Vagina (tissue), 2 donors: ENCODE measurements around the gene EMD.

Experiments used
- POLR2A ChIP-seq, 2 donors: fragments of 450-650 bp; IDR thresholded peaks; one replicate each; pipeline ENCODE4 v1.6.1; 2017; ENCODE audit warnings: antibody characterized with exemption in 2 of 2, mild to moderate bottlenecking in 2 of 2, moderate library complexity in 2 of 2
- POLR2AphosphoS5 ChIP-seq, 2 donors: sonication (generic); formaldehyde crosslinking; IDR thresholded peaks; one replicate each; pipeline ENCODE4 v1.9.0; 2017; ENCODE audit warnings: antibody characterized with exemption in 2 of 2, mild to moderate bottlenecking in 2 of 2, low read depth in 1 of 2; ENCODE audit not compliant: insufficient read depth in 1 of 2
- TF ChIP-seq, protein P1 (sequence below), 3 experiments: fragments of 450-650 bp in 2 of 3; fragments of 200-600 bp in 1 of 3; sonication (generic) in 1 of 3; IDR thresholded peaks; one replicate each; pipeline ENCODE4 v1.5.1; 2017 to 2019; ENCODE audit warnings: antibody characterized with exemption in 3 of 3, mild to moderate bottlenecking in 2 of 3, moderate library complexity in 2 of 3

DNA sequence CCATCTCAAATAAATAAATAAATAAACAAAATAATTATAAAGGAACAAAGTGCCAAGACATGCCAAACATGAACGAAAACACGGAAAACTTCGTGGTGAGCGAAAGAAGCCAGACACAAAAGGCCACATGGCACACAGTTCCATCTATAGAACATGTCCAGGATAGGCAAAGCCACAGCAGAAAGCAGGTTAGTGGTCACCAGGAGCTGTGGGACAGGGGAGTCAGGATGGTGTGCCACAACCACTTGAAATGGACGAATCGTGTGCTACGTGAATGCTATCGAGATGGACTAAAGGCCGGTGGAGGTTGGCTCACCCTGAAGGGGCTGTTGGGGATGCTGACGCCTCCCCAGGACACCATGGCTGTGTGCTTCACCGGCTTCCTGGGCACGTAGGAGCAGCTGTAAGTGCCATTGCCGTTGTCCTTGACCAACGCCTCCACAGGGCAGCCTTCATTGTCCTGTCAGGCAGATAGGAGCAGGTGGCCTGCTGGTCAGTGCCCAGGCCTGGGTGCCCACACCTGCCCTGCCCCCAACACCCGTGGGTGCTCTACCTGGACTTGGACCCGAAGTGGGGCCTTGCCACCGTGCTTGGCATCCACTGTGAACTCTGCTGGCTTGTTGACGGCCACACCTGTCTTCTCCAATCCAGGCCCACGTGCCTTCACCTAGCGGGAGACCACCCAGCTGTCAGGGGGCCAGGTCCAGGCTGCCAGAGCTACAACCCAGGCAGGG is 15.2 kb upstream of the EMD start:
- TF ChIP-seq, protein P1, sequence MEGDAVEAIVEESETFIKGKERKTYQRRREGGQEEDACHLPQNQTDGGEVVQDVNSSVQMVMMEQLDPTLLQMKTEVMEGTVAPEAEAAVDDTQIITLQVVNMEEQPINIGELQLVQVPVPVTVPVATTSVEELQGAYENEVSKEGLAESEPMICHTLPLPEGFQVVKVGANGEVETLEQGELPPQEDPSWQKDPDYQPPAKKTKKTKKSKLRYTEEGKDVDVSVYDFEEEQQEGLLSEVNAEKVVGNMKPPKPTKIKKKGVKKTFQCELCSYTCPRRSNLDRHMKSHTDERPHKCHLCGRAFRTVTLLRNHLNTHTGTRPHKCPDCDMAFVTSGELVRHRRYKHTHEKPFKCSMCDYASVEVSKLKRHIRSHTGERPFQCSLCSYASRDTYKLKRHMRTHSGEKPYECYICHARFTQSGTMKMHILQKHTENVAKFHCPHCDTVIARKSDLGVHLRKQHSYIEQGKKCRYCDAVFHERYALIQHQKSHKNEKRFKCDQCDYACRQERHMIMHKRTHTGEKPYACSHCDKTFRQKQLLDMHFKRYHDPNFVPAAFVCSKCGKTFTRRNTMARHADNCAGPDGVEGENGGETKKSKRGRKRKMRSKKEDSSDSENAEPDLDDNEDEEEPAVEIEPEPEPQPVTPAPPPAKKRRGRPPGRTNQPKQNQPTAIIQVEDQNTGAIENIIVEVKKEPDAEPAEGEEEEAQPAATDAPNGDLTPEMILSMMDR (IDR thresholded peaks at IDR 0.05): no peak
- TF ChIP-seq POLR2A (IDR thresholded peaks at IDR 0.05) (no peak), POLR2AphosphoS5 (IDR thresholded peaks at IDR 0.05; ENCODE audit: insufficient read depth in 1 of 2, low read depth in 1 of 2) (peak in 1 of 2 donors; percentile 19)
